Muscle of leg (tissue), 11 donors: ENCODE results near the gene MYO15B. TPM values are rescaled to one million over a fixed set of nuclear protein-coding genes. Genes with fewer than 3 reads are reported as not detected.

ENCODE experiments used
- DNase-seq: peaks from one replicate; pipeline ENCODE4 v3.0.0; 2013
- H3K27ac ChIP-seq: one replicate; pipeline ENCODE4 v1.5.1; 2013; ENCODE audit warnings: mild to moderate bottlenecking, low read length, control low read depth
- H3K27me3 ChIP-seq: one replicate; pipeline ENCODE4 v1.6.1; 2013; ENCODE audit warnings: low read length; ENCODE audit not compliant: control insufficient read depth, insufficient read depth
- H3K36me3 ChIP-seq: one replicate; pipeline ENCODE4 v1.6.1; 2013; ENCODE audit warnings: low read length; ENCODE audit not compliant: control insufficient read depth, insufficient read depth
- H3K4me1 ChIP-seq: one replicate; pipeline ENCODE4 v1.6.1; 2013; ENCODE audit warnings: low read length; ENCODE audit not compliant: control insufficient read depth, insufficient read depth
- H3K4me3 ChIP-seq: one replicate; pipeline ENCODE4 v1.5.1; 2013; ENCODE audit warnings: low read length, control low read depth
- H3K9me3 ChIP-seq: replicated peaks from 2 replicates; pipeline ENCODE4 v1.6.1; 2013; ENCODE audit warnings: low read depth, low read length; ENCODE audit not compliant: control insufficient read depth
- WGBS: methylation state at CpG from one replicate; pipeline ENCODE4 v1.1.5; 2013; ENCODE audit warnings: missing lambda C conversion rate; ENCODE audit not compliant: insufficient coverage; 5-methylcytosine and 5-hydroxymethylcytosine counted together
- polyA plus RNA-seq, 8 donors: library from polyadenylated mRNA; unstranded; fragments of 120-200 nt; gene quantifications; one replicate each; pipeline versions ENCODE4 v1.2.1 to v1.2.3, GENCODE V29; 2013; ENCODE audit warnings: inconsistent platforms in 1 of 8, low replicate concordance in 1 of 8; ENCODE audit not compliant: insufficient read length in 8 of 8, insufficient read depth in 1 of 8
- total RNA-seq: library from RNA; stranded (reverse); fragments of 120-200 nt; gene quantifications from one replicate; pipeline ENCODE4 v1.2.4, GENCODE V29; 2013

MYO15B gene
- total and polyA plus RNA-seq, 9 donors: 52.9 to 147 (median 112) TPM

- no peaks in the 10 kb centered on the region for H3K9me3 ChIP-seq
- no peak for DNase-seq
- no peaks in the 10 kb centered on the region for H3K27me3 ChIP-seq
- H3K4me3 ChIP-seq: no peak overlapping the region
- 42% methylated on average over 18 of the region's 28 CpGs for WGBS
- H3K4me1 ChIP-seq: peaks cover 4% of the 10 kb centered on the region
- H3K36me3 ChIP-seq: peaks cover 6% of the 10 kb centered on the region
- H3K27ac ChIP-seq: no peak overlapping the region
Observed at GRCh38 chr17:75601057-75601987, 13.7 kb downstream of the MYO15B start.

- Histone ChIP-seq H3K4me3 (no peak overlapping the region), H3K27me3 (no peaks in the 10 kb centered on the region), H3K36me3 (peaks cover 9% of the 10 kb centered on the region), H3K4me1 (peaks cover 4% of the 10 kb centered on the region), H3K27ac (no peak overlapping the region), H3K9me3 (no peaks in the 10 kb centered on the region)
- no peak for DNase-seq
- WGBS: 81% methylated on average over 12 of the region's 12 CpGs
Observed at GRCh38 chr17:75602644-75603043, 15.0 kb downstream of the MYO15B start.

- no peak for DNase-seq
- H3K4me3 ChIP-seq: no peak overlapping the region
- H3K9me3 ChIP-seq: no peaks in the 10 kb centered on the region
- H3K4me1 ChIP-seq: peaks cover 4% of the 10 kb centered on the region
- peaks cover 9% of the 10 kb centered on the region for H3K36me3 ChIP-seq
- 73% methylated on average over 9 of the region's 9 CpGs for WGBS
- no peaks in the 10 kb centered on the region for H3K27me3 ChIP-seq
- H3K27ac ChIP-seq: no peak overlapping the region
Observed at GRCh38 chr17:75603123-75603522, 15.5 kb downstream of the MYO15B start.

- 73% methylated on average over 9 of the region's 12 CpGs for WGBS
- peaks cover 4% of the 10 kb centered on the region for H3K4me1 ChIP-seq
- peaks cover 9% of the 10 kb centered on the region for H3K36me3 ChIP-seq
- H3K9me3 ChIP-seq: no peaks in the 10 kb centered on the region
- H3K27ac ChIP-seq: no peak overlapping the region
- H3K27me3 ChIP-seq: no peaks in the 10 kb centered on the region
- no peak for DNase-seq
- H3K4me3 ChIP-seq: no peak overlapping the region
Observed at GRCh38 chr17:75604034-75604695, 16.6 kb downstream of the MYO15B start.

- H3K27ac ChIP-seq: no peak overlapping the region
- H3K27me3 ChIP-seq: no peaks in the 10 kb centered on the region
- H3K36me3 ChIP-seq: peaks cover 20% of the 10 kb centered on the region
- peaks cover 4% of the 10 kb centered on the region for H3K4me1 ChIP-seq
- no peak for DNase-seq
- no peaks in the 10 kb centered on the region for H3K9me3 ChIP-seq
- WGBS: 70% methylated on average over 16 of the region's 16 CpGs
- H3K4me3 ChIP-seq: no peak overlapping the region
Observed at GRCh38 chr17:75605790-75606189, 18.2 kb downstream of the MYO15B start.

- Histone ChIP-seq H3K27me3 (no peaks in the 10 kb centered on the region), H3K27ac (no peak overlapping the region), H3K4me3 (no peak overlapping the region), H3K4me1 (peaks cover 4% of the 10 kb centered on the region), H3K9me3 (no peaks in the 10 kb centered on the region), H3K36me3 (peaks cover 32% of the 10 kb centered on the region)
- WGBS: 84% methylated on average over 3 of the region's 5 CpGs
- DNase-seq: no peak
Observed at GRCh38 chr17:75607086-75607485, 19.5 kb downstream of the MYO15B start.

GRCh38 chr17:75610103-75610984 is 22.7 kb downstream of the MYO15B start:
- H3K9me3 ChIP-seq: no peaks in the 10 kb centered on the region
- no peaks in the 10 kb centered on the region for H3K4me1 ChIP-seq
- 81% methylated on average over 21 of the region's 25 CpGs for WGBS
- H3K27ac ChIP-seq: no peak overlapping the region
- no peak for DNase-seq
- no peak overlapping the region for H3K4me3 ChIP-seq
- H3K36me3 ChIP-seq: peaks cover 56% of the 10 kb centered on the region
- H3K27me3 ChIP-seq: no peaks in the 10 kb centered on the region

GRCh38 chr17:75611851-75612429 is 24.3 kb downstream of the MYO15B start:
- no peaks in the 10 kb centered on the region for H3K27me3 ChIP-seq
- no peaks in the 10 kb centered on the region for H3K4me1 ChIP-seq
- H3K27ac ChIP-seq: no peak overlapping the region
- H3K4me3 ChIP-seq: no peak overlapping the region
- no peak for DNase-seq
- WGBS: 70% methylated on average over 17 of the region's 20 CpGs
- H3K36me3 ChIP-seq: peaks cover 70% of the 10 kb centered on the region
- no peaks in the 10 kb centered on the region for H3K9me3 ChIP-seq

GRCh38 chr17:75612906-75613626 is 25.5 kb downstream of the MYO15B start:
- 85% methylated on average over 27 of the region's 27 CpGs for WGBS
- H3K27ac ChIP-seq: no peak overlapping the region
- H3K9me3 ChIP-seq: no peaks in the 10 kb centered on the region
- no peak overlapping the region for H3K4me3 ChIP-seq
- H3K4me1 ChIP-seq: no peaks in the 10 kb centered on the region
- no peak for DNase-seq
- peaks cover 76% of the 10 kb centered on the region for H3K36me3 ChIP-seq
- no peaks in the 10 kb centered on the region for H3K27me3 ChIP-seq
